NCI-H446 (cell line): ENCODE data around the gene NACAD.

Experiments
- DNase-seq, 2 experiments: peaks; one replicate each; lab custom pipeline; 2025; lab: John Stamatoyannopoulos, UW

NACAD gene

GRCh38 chr7:45075355-45075644 is 13.5 kb downstream of the NACAD start:
- DNase-seq: no peak

- no peak for DNase-seq
Measured at GRCh38 chr7:45074528-45075354, 14.0 kb downstream of the NACAD start.

- peak in 1 of 2 experiments; percentile 46 for DNase-seq
Measured at GRCh38 chr7:45073786-45074527, 14.8 kb downstream of the NACAD start.

- DNase-seq: no peak
Measured at GRCh38 chr7:45073031-45073785, 15.6 kb downstream of the NACAD start.

GRCh38 chr7:45072131-45073030 is 16.4 kb downstream of the NACAD start:
- no peak for DNase-seq

- DNase-seq: no peak
Measured at GRCh38 chr7:45071528-45071927, 17.2 kb downstream of the NACAD start.

- DNase-seq: peak in 1 of 2 experiments; percentile 27
Measured at GRCh38 chr7:45070254-45070642, 18.5 kb downstream of the NACAD start.

- DNase-seq: no peak
Measured at GRCh38 chr7:45069444-45070253, 19.1 kb downstream of the NACAD start.

- no peak for DNase-seq
Measured at GRCh38 chr7:45068236-45069023, 20.3 kb downstream of the NACAD start.

- DNase-seq: no peak
Measured at GRCh38 chr7:45067582-45067981, 21.2 kb downstream of the NACAD start.

GRCh38 chr7:45066409-45066808 is 22.4 kb downstream of the NACAD start:
- DNase-seq: no peak

- DNase-seq: no peak
Measured at GRCh38 chr7:45065031-45065995, 23.5 kb downstream of the NACAD start.

GRCh38 chr7:45064047-45064725 is 24.6 kb downstream of the NACAD start:
- DNase-seq: no peak

GRCh38 chr7:45061806-45062425 is 26.9 kb downstream of the NACAD start:
- DNase-seq: no peak

GRCh38 chr7:45061352-45061751 is 27.4 kb downstream of the NACAD start:
- DNase-seq: no peak

GRCh38 chr7:45060295-45060694 is 28.5 kb downstream of the NACAD start:
- no peak for DNase-seq

- DNase-seq: no peak
Measured at GRCh38 chr7:45057878-45058277, 30.9 kb downstream of the NACAD start.
